ENCODE measurements around the gene SLC29A3. TPM values are rescaled to one million over a fixed set of nuclear protein-coding genes. Genes with fewer than 3 reads are reported as not detected.

SLC29A3 gene
- 1 to 10 TPM; 3.3 to 3.4 TPM for total RNA-seq

DNA sequence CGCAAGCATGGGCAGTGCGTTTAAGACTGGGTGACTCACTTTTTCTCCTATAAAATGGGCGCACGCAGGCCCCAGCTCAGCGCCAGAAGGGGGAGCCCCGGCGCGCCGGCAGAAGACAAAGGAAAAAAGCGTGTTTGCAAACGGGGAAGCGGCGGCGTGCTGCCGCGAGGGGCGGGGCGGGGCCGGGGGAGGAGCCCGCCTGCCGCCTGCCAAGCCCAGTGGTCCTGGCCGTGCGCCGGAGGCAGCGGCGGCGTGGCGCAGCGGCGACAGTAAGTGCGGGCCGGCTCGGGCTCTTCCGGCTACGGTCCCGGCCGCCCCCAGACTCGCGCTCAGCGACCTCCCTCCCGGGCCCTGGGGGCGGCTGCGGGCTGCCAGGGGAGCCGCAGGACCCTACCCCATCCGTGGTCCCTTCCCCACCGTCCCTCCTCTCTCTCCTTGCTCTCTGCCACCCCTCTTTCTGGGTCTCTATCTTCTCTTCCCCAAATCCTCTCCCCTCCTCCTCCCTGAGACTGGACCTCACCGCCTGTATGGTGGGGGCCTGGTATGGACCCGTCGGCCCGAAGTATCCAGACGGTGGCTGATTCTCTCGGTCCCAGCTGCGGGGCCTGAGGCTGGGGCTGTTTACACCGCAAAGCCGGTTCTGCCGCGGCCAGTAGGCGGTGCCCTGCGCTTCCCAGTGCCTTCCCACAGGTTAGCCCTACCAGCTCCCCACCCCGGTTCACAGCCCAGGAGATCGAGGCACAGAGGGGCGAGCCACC, at the start of gene SLC29A3:
SLC29A3 (plus strand) TSS at position 218 of the 758 bp plus-strand sequence; CDS start at position 269, 51 bp downstream.

GRCh38 chr10:71396711-71397295, 77.7 kb downstream of the SLC29A3 start, which contains the start of gene CDH23:
Gene CDH23 (plus strand): TSS chr10:71396920. CDS start chr10:71439832, 42,912 bp downstream.

Other genes with a start within 250 kb of the SLC29A3 start
- gene UNC5B, start 106.7 kb upstream of the SLC29A3 start, total RNA-seq = not detected
- gene CDH23, start 77.7 kb downstream of the SLC29A3 start, total RNA-seq = 1 to 10 TPM; 6.0 to 6.2 TPM